ENCODE measurements around the gene MAP1LC3B2.

- TF ChIP-seq CTCF (IDR thresholded peaks at IDR 0.05) (no peak), POLR2A (IDR thresholded peaks at IDR 0.05) (no peak)
Measured at GRCh38 chr12:116538682-116539305, 20.4 kb upstream of the MAP1LC3B2 start.

Measured in esophagus squamous epithelium (tissue), 4 donors.